AG04450 (cell line): ENCODE data around the gene UCN3. TPM values are rescaled to one million over a fixed set of nuclear protein-coding genes. Genes with fewer than 3 reads are reported as not detected.

Experiments
- CTCF ChIA-PET: fragments of 300-600, 350-600 bp; formaldehyde crosslinking; extraction: SDS; loops from one replicate; lab custom pipeline; 2022; ENCODE audit warnings: antibody characterized with exemption, inconsistent platforms; lab: Charles Lee
- POLR2A ChIA-PET: fragments of 350-600 bp; formaldehyde crosslinking; extraction: SDS; loops from one replicate; lab custom pipeline; 2021; ENCODE audit warnings: antibody characterized with exemption, inconsistent platforms; lab: Yijun Ruan, JAX
- DNase-seq: peaks from one replicate; pipeline ENCODE4 v3.0.0-alpha.2; 2011; ENCODE audit warnings: low read depth, low spot score
- H3K27ac ChIP-seq: one replicate; pipeline ENCODE4 v1.5.1; 2012; ENCODE audit warnings: low read depth, low read length, control low read depth
- H3K27me3 ChIP-seq: one replicate; pipeline ENCODE4 v1.6.0; 2012; ENCODE audit warnings: low read length; ENCODE audit not compliant: control insufficient read depth, insufficient read depth
- H3K4me3 ChIP-seq: 2 replicates; pipeline ENCODE4 v1.5.1; 2011; ENCODE audit warnings: mild to moderate bottlenecking, low read depth, low read length, control low read depth
- H3K9me3 ChIP-seq: 2 replicates; pipeline ENCODE4 v1.5.1; 2012; ENCODE audit warnings: low read length; ENCODE audit not compliant: control insufficient read depth, insufficient read depth
- CTCF ChIP-seq: IDR thresholded peaks from 2 replicates; pipeline ENCODE4 v1.5.1; 2011; ENCODE audit warnings: low read depth, low read length, control low read depth, inconsistent platforms
- polyA minus RNA-seq: library from RNA; depleted of rRNA, polyadenylated mRNA; stranded (reverse); fragments of >200 nt; gene quantifications from 2 replicates; pipeline ENCODE4 v1.2.3, GENCODE V29; 2011; rRNA and poly(A)+ RNA removed
- polyA plus RNA-seq: library from polyadenylated mRNA; depleted of rRNA; stranded (reverse); fragments of >200 nt; gene quantifications from 2 replicates; pipeline ENCODE4 v1.2.3, GENCODE V29; 2011; rRNA removed

The UCN3 gene
- polyA plus RNA-seq (not detected in 2 replicates), polyA minus RNA-seq (not detected in 2 replicates)

DNA sequence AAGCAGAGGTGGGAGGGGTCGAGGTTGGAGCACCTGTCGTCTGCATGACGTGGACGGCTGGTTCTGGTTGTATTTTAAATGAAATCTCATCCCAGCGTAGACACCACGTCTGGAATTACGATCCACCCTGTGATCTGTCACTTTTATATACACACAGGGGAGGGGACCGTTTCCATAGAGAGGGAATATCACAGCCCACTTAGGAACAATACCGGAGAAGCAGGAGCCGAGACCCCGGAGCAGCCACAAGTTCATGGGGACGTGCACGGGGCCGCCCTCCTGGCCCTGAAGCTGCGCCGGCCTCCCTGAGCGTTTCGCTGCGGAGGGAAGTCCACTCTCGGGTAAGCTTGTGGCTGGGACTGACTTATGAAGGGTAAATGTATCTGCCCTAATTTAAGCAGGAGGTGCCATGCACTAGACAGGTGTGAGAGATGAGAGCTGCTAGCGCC is at the start of gene UCN3:
TSS of gene UCN3 (plus strand) at position 77 of the 449 bp plus-strand sequence. CDS start 8,755 bp downstream, outside the sequence.
- TF ChIP-seq CTCF: no peak
- ChIA-PET POLR2A (no interaction called here), CTCF (no interaction called here)
- DNase-seq: no peak
- Histone ChIP-seq H3K9me3 (no peaks in the 10 kb centered on the region), H3K4me3 (no peak within 1 kb of the TSS), H3K27ac (no peak within 1 kb of the TSS), H3K27me3 (no peaks in the 10 kb centered on the region)

DNA sequence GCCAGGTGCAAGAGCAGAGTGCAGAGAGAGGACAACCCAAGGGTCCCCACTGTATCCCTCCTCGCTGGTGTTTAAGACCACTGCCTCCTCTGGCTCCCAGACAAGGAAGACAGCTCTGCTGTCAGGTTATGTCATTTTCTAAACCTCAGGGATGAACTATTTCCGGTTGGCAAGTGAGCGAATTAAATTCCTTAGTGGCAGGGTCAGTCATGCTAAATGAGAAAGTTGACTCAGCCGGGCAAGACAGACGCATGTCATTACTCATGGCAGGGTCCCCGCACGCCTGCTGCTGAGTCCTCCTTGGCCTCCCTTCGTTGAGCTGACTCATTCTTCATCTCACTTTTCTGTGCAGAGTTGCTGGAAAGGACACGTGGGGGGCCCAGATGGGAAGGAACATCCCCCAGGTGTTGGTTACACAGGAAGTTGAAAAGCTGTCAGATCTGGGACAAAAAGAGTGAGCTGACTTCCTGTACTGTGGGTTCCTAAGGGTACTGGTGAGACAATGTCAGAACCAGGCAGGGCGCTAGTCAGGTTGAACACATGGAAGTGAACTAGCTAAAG is 47.1 kb upstream of the UCN3 start:
- POLR2A ChIA-PET: no interaction called here
- Histone ChIP-seq H3K4me3 (no peak overlapping the region), H3K9me3 (no peaks in the 10 kb centered on the region), H3K27ac (peak overlapping the region; percentile 24), H3K27me3 (no peaks in the 10 kb centered on the region)
- CTCF ChIA-PET: interaction anchor here (1.0 kb wide), 1 partner anchor 467 kb away, joined by 4 read pairs; no protein-coding TSS in a partner anchor
- no peak for DNase-seq
- no peak for TF ChIP-seq CTCF

DNA sequence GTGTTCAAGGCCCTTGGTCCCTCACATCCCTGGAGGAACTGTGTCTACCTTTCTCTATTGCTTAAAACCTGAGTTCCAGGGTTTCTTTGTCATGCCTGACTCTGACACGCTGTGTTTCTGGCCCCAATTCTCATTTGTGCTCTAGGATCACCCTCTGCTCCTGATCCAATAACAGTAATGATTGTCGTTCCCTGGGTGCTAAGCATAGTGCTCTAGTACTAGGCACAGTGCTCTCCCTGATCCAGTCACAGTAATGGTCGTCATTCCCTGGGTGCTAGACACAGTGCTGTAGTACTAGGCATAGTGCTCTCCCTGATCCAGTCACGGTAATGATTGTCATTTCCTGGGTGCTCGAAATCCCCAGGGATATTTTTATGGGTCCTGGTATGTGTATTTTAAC is 46.6 kb upstream of the UCN3 start:
- ChIA-PET CTCF (interaction anchor here (1.0 kb wide), 1 partner anchor 468 kb away, joined by 4 read pairs; no protein-coding TSS in a partner anchor), POLR2A (no interaction called here)
- H3K27me3 ChIP-seq: no peaks in the 10 kb centered on the region
- no peak for TF ChIP-seq CTCF
- H3K4me3 ChIP-seq: no peak overlapping the region
- peak overlapping the region; percentile 24 for H3K27ac ChIP-seq
- DNase-seq: no peak
- H3K9me3 ChIP-seq: no peaks in the 10 kb centered on the region

DNA sequence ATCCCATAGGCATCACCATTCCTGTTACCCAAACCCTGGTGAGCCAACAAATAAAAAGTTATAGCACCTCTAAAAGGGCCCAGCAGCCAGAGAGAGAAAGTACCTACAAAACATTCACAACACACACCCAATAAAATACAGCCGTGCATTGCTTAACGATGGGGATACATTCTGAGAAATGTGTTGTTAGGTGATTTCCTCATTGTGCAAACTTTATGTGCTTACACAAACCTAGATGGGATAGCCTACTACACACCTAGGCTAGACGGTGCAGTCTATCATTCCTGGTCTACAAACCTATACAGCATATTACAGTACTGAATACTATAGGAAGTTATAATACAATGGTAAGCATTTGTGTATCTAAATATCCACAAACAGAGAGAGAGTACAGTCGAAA is 44.9 kb upstream of the UCN3 start:
- H3K4me3 ChIP-seq: no peak overlapping the region
- TF ChIP-seq CTCF: no peak
- H3K27ac ChIP-seq: no peak overlapping the region
- no peaks in the 10 kb centered on the region for H3K9me3 ChIP-seq
- ChIA-PET CTCF (no interaction called here), POLR2A (no interaction called here)
- DNase-seq: no peak
- H3K27me3 ChIP-seq: peaks cover 2% of the 10 kb centered on the region

- Histone ChIP-seq H3K27me3 (peaks cover 2% of the 10 kb centered on the region), H3K4me3 (no peak overlapping the region), H3K27ac (no peak overlapping the region), H3K9me3 (no peaks in the 10 kb centered on the region)
- ChIA-PET POLR2A (no interaction called here), CTCF (no interaction called here)
- no peak for DNase-seq
- no peak for TF ChIP-seq CTCF
These were observed 43.5 kb upstream of the UCN3 start for GRCh38 chr10:5321273-5321672.
